HG02588 (cell line): ENCODE measurements around the gene IFI27L2.

Experiments used
- ATAC-seq: cut with Tn5 transposase; IDR thresholded peaks from one replicate; pipeline ENCODE4 v1.9.1; 2021; ENCODE audit warnings: mild to moderate bottlenecking, moderate library complexity; ENCODE audit not compliant: unreplicated experiment

IFI27L2 gene

DNA sequence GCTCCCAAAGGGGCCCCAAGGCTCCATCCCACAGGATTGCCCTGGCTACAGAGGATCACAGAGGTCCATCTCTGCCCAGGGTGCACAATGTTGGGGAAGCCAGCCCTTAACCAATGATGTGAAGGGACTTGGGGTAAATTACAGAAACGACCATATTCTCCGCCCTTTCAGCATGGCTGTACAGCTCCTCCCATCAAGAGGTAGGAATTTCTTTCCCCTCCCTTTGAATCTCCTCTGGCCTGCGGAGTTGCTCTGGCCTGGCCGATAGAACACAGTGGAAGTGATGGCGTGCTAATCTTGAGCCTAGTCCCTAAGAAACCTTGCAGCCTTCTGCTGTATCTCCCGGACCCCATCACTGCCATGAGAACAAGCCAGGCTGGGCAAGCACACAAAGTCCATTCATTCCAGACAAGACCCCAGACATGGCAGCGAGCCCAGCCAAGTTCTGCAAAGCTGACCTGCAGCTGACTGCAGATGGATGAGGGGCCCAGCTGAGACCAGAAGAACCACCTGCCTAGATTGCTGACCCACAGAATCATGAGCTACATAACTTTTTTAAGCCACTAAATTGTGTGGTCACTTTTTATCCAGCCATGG lies 25.8 kb downstream of the IFI27L2 start:
- no peak for ATAC-seq

DNA sequence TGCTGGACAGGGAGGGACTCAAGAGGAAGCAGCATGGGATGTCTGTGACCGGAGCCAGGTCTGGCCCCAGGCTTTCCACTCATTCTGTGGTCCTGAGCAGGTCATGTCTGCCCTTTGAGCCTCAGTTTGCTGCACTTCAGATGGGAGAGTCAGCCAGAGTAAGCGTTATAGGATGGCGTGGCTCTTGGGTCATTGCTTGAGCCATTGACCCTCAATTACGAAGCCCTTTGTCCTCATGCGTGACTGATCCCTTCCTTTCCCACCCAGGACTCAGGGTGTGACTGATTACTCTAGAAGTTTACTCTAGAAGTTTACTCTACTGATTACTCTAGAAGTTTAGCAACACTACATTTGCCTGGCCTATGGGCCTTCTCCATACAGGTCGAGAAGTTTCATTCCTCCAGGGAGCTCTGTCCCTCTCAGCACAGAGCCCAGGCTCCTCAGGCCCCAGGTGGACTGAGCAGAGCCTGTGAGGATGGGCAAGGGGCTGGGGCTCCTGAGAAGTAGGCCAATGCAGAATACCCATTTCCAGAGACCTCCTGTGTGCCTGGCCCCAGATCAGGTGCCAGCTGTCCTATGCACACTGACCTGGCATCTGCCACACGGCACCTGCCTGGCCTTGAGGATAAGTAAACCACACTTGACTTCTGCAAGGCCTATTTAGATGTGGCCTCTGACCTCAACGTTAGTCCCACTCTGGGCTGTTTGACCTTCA lies 26.5 kb downstream of the IFI27L2 start:
- no peak for ATAC-seq

DNA sequence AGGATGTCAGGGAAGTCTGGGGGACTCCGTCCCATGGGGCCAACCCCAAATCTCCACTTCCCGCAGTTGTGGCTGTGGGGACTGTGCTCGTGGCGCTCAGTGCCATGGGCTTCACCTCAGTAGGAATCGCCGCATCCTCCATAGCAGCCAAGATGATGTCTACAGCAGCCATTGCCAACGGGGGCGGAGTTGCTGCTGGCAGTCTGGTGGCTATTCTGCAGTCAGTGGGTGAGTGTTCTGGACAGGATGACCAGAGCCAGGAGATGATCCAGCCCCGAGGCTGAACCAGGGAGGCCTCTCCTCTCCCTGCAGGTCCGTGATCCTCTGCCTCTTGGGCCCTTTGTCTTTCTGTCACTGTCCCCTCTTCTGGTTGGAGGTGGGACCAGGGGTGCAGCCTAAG lies 27.7 kb downstream of the IFI27L2 start:
- ATAC-seq, result no peak

DNA sequence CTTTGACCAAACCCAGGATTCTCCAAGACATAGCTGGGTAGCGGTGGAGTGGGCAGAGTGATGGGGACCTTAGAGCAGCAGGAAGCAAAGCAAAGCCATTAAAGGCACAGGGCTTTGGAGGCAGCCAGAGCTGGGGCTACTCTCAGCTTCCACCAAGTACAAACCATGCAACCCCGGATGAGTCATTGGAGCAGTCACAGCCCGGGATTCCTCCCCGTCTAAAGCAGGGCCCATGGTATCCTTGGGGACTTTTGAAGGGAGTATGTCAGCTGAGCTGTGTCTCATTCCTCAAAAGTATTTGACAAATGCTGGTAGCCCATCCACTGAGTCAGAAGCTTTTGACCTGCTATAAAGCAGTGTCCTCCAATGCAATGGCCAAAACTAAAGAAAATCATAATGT lies 28.6 kb downstream of the IFI27L2 start:
- no peak for ATAC-seq

DNA sequence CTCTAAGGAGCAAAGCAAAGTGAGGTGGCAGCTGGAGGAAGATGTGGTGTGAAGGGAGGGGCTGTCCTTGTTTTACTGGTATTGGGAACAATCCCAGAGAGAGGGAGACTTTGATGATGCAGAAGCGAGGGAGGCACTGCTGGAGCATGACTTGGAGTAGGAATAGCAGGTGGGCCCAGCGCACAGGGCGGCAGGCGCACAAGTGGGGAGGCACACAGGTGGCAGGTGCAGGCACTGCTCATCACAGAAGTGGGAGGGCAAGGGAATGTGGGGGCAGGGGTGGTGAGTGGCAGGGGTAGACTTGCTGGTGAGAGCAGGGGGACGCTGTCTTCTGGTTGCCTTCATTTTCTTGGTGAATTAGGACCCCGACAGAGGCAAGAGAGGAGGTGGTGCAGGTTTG lies 30.4 kb downstream of the IFI27L2 start:
- no peak for ATAC-seq

DNA sequence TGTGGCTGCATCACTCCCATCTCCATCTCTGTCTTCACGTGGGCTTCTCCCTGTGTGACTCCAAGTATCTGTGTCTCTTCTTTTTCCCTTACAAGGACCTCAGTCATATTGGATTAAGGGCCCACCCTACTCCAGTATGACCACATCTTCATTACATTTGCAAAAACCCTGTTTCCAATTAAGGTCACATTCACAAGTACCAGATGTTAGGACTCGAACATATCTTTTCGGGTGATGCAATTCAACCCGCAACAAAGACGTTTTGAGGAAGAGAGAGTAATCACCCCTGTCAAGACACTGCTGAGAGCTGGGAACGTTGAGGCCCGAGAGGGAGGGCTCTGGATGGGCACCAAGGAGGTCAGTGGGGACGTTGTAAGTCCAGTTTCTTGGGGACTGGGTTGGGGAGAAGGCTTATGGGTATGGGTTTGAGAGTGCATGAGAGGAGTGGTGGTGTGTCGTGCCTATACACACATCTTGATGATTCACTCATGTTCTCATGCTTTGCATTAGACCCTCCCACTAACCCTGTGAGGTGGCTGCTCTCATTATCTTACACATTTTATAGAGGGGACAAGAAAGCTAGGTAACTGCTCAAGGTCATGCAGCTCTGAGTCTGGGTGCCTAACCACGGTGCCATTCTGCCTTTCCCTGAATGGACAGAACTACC lies 30.9 kb downstream of the IFI27L2 start:
- no peak for ATAC-seq

DNA sequence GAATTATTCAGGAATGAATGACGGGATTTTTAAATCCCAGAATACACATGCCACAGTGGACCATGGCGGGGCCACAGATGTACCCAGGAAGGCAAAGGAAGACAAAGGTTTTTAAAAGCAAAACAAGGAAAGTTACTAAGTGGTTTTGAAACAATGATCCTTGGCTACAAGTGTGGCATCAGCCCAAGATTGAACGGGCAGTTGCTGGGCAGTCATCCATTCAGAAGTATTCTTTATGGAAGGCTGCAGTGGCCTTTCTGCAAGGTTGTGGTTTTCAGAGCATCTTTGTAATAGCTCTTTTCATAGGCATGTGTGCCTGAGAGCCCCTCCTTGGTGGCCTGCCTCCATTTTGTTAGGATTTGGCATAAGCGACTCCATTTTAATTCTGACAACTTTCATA lies 32.3 kb downstream of the IFI27L2 start:
- no peak for ATAC-seq

DNA sequence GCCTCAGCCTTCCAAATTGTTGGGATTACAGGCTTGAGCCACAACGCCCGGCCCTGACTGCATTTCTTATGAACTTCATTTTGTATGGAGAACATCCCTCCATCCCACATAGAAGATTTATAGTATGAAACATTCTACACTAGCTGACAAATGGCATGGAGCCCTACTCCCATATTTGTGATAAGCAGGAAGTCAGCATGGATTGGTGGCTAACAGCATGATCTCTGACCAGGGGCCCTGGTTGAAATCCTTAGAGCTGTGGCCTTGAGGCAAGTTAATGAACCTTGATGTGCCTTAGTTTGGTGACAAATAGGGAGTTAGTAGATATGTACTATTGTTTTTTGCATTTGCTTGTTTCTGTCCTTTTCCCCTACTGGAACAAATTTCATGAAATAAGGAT lies 36.0 kb downstream of the IFI27L2 start:
- no peak for ATAC-seq

DNA sequence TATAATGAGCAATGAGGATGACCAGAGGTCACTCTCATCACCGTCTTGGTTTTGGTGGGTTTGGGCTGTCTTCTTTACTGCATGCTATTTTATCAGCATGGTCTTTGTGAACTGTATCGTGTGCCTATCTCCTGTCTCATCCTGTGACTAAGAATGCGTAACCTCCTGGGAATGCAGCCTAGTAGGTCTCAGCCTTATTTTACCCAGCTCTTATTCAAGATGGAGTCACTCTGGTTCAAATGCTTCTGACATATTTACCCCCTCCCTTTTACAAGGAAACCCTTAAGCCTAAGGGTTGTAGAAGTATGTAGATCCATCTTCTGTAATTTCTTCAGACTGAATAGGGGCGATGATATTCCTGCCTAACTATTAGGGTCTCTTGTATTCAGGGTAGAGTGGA lies 39.9 kb downstream of the IFI27L2 start:
- no peak for ATAC-seq

DNA sequence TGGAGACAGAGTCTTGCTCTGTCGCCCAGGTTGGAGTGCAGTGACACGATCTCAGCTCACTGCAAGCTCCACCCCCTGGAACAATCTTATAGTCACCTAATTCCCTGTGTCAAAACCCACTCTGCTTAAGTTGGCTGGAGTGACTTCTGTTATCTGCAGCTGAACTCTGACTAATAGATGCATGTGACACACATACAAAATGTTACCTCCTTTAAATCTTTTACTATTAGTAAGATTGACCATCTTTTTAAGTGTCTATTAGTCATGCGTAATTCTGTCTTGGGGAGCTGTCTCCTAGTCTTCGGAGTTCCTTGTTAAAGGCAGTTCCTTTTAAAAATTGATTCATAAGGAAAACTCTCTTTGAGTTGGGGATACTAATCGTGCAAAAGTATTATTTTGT lies 40.9 kb downstream of the IFI27L2 start:
- ATAC-seq, result no peak

DNA sequence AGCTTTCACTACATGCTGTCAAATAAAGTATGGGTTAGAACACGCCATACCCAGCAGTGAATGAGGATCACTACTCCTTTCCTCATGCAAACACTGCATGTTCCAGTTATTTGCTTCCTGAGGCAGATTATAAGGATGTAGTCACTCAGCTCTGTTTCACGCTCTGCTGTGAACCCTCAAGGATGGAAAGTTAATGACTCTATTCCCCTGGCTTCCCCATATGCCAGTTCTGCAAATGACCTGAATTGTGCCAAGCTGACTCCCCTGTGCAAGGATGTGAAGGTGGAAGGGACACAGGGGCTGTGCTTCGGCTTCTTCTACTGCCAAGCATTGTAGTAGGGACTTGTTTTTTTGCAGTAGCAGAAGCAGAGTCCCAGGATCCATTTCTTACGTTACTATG lies 41.5 kb downstream of the IFI27L2 start:
- no peak for ATAC-seq

DNA sequence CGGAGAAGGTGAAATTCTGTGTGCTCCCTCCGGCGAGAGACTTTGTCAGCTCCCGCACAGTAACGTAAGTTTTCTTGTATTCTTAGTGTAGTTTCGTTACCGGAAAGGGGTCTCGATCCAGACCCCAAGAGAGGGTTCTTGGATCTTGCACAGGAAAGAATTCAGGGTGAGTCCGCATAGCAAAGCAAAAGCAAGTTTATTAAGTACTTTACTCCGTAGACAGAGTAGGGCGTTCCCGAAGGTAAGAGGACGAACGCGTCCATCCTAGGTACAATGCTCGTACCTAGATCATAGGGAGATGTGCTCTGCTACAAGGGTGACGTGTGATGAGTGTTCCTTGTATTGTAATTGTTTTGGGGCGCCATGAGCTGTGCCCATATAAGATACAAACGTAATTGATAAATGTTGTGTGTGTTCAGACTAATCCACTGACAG lies 48.0 kb downstream of the IFI27L2 start:
- peak; percentile 20 for ATAC-seq

DNA sequence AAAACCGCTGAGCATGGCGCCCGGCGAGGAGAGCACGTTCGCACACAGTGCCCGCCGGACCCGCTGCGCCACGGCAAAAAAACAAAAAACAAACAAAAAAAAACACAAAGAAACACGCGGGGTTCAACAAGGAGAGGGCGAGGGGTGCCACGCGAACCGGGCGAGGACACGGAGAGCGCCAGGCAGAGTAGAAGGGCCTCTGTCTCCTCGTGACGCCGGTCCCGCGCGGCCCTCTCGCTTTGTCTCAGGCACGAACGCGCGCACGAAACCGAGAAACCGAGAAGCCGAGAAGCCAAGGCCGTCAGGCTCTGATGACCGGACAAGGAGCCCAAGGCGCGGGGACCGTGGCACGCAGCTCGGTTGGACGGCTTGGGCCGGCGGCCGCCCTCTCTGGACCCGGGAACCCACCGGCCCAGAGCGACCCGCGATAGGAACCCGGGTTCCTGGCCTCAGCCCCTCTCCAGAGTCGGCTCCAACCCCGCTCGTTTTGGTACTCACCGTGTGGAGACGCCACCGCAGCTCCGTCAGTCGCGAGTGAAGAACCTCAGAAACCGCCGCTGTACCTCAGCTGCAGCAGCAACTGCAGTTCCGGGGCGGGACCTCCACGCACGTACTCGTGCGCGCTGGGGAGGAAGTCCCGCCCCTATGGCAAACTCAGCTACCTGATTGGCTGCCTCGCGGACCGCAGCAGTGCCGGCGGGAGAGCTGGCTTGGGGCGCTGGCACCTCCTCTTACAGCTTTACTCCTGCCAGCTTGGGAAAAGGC lies 48.6 kb downstream of the IFI27L2 start, which contains the start of the genes DDX24 and IFI27L1:
Gene DDX24, minus strand, starts transcription at position 582 of the 765 bp plus-strand sequence. CDS start 1,460 bp downstream, outside the sequence.
Gene IFI27L1, plus strand, starts transcription at position 690 of the 765 bp plus-strand sequence. CDS start 15,628 bp downstream, outside the sequence.
- ATAC-seq, result peak; percentile 98

DNA sequence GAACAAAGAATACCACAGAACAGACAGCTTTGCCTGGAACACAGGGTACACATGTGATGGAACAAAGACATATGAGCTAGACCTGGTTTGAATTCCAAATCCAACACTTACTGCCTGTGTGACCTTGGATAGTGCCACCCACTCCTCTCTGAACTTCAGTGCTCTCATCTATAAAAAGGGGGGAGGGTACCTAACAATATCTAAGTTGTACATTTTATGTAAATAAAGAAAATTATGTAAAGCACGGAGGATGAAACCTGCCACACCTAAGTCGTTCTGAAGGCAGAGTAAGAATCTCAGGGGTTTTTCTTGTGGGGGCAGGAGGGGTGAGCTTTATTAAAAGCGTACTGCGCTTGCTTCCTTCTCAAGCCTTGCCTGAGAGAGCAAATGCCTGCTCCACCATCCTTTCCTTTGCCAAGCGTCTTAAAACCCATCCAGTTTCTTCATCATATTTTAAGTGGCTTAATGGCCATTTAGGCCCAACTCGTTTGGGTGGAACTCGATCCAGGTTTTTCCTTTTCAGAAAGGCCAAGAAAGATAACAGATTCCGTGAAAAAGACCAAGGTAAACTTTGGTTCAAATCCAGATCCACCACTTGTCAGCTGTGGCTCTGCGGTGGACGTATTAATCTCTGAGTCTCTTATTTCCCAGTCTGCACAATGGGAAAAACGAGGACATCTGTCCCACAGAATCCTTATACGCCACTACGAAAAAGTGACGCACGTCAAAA lies 49.3 kb downstream of the IFI27L2 start:
- ATAC-seq, result no peak

DNA sequence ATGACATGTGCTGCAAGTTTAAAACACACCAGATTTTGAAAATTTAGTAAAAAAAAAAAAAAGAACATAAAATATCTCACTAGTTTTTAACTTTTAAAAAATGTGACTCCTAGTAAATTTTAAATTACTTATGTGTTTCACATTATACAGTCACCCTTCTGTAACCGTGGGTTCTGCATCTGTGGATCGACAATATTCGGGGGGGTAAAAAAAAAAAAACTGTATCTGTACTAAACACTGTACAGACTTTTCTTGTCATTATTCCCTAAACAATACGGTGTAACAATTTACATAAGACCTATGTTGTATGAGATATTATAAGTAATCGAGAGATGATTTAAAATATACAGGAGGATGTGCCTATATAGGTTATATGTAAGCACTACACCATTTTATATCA lies 51.6 kb downstream of the IFI27L2 start:
- ATAC-seq, result no peak
